Epithelial cell of prostate (primary cell): Measurements from ENCODE around the gene ZNF223.

Experiments used
- DNase-seq: peaks from one replicate; pipeline ENCODE4 v3.0.0-alpha.2; 2011; ENCODE audit warnings: low read depth, low spot score
- H3K27ac ChIP-seq: fragments of 450-650 bp; 2 replicates; pipeline ENCODE4 v1.5.1; 2017; ENCODE audit warnings: mild to moderate bottlenecking

ZNF223 gene

DNA sequence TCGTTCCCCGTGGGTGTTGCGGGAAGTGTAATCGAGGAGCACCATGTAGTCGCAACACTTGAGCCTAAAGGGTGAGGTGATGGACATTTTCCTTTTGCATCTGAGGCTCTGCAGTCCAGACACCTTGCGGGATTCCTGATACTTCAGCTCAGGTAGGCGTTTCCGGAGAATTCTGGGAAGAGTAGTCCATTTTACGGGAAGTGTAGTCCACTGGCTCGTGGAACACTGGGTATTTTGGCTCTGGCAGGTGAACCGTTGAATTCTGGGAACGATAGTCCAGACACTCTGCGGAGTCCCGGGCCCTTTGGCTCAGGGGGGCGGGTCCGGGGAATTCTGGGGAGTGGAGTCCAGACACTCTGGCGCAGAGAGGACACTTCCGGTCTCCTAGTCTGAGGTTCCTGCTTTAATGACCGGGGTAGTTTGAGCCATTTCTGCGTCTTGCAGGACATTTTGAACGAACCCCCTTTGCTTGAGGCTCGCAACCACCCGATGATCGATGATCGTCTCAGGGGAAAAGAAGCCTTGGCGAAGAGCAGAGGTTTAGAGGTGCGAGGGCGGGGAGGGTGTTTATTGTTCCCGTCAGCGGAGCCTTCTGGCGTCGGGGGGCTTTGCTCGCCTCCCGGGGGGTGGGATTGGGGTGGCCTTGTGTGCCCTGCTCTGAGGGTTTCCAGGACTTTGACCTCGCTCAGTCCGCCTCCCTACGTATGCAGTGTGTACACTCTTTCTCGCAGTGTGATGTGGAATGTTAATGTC lies at the start of gene ZNF223:
TSS of gene ZNF223 (plus strand) at position 387 of the 753 bp plus-strand sequence. CDS start 3,141 bp downstream, outside the sequence.
- peak; percentile 70 for DNase-seq
- H3K27ac ChIP-seq, result peak within 1 kb of the TSS; percentile 80

DNA sequence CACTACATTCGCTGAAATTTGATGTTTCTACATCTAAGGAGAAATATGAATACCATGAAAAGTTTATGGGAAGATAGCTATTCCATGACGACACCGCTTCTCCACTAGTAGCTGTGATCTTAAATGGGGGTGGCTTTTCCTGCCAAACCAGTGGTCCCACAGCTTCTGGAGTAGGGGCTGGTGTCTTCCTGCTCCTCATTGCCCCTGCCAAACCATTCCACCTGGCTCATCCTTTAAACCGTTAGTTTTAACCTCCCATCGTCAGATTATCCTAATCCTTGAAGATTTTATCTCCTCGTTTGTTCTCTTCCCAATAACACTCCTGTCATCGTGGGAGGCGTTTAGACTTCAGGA lies 49.6 kb upstream of the ZNF223 start:
- H3K27ac ChIP-seq, result peak overlapping the region; percentile 17
- no peak for DNase-seq

DNA sequence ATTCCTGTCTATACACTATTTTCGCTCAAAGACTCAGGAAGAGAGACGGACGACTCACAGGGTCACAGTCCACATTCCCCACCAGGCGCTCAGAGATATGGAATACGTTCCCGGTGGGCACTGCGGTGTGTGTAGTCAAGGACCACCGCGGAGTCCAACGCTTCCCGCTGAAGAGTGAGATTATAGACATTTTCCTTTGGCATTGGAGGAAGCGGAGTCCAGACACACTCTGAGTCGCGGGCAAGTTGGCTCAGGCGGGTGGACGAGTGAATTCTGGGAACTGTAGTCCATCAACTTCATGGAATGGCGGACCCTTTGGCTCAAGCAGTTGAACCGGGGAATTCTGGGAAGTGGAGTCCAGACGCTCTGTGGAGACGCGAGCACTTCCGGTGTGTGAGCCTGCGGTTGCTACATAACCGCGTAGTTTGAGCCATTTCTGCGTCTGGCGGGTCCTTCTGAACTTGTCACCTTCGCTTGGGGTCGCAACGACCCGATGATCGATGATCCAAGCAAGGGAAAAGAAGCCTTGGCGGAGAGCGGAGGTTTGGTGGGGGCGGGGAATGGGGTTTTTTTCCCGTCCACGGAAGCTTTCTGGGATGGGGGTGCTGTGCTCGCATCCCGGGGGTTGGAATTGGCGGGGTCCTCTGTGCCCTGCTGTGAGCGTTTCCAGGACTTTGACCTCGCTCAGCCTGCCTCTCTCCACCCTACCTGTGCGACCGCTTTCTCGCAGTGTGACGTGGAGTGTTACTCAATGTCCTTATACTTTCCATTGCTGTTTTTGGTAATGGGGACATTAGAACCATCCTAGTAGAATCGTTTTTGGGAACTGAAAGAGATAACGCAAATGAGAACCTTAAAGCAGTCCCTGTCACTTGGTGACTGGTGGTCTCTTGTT lies 49.0 kb upstream of the ZNF223 start, which contains the start of gene ZNF230:
TSS of gene ZNF230 (plus strand) at position 392 of the 895 bp plus-strand sequence. CDS start 4,122 bp downstream, outside the sequence.
- peak; percentile 78 for DNase-seq
- H3K27ac ChIP-seq, result peak within 1 kb of the TSS; percentile 17

DNA sequence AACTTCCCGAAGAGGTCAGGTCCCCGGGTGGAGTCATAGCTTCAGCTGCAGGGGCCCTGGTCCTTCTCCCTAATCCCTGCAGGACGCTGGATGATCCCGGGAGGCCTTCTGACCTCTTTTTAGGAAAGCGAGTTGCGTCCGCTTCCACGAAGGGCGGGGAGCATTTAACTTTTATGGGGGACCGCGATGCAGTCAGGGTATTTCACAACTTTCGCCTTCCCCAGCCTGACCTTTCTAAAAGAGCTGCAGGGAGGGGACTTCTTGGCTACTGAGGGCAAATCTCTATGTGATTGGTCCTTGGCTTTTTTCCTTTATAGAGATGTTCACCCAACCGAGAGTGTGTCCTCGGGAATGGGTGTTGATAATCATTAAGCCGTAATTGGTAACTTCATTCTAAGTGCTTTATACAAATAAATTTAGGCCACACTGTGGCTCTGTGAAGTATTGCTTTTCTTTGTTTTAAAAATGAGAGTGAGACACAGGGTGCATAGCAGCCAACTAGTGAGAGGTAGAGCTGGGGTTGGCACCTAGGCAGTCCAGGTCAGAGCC lies 48.3 kb upstream of the ZNF223 start:
- no peak for DNase-seq
- peak overlapping the region; percentile 17 for H3K27ac ChIP-seq

DNA sequence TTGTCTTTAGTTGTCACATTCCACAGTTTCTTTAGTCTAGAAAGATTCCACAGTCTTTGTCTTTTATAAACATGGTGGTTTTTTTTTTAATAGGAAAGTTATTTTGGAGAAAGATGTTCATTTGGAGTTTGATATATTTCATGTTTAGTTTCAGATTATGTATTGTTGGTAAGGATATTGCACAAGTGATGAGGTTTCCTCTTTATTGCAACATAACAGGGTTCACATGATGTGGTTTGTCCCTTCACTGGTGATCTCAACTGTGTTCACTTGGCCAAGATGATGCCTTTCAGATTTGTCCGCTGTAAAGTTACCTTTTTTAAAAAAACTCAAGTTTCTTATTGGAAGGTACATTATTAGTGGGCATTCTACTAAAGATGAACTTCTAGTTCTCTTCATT lies 45.9 kb upstream of the ZNF223 start:
- no peak for DNase-seq

DNA sequence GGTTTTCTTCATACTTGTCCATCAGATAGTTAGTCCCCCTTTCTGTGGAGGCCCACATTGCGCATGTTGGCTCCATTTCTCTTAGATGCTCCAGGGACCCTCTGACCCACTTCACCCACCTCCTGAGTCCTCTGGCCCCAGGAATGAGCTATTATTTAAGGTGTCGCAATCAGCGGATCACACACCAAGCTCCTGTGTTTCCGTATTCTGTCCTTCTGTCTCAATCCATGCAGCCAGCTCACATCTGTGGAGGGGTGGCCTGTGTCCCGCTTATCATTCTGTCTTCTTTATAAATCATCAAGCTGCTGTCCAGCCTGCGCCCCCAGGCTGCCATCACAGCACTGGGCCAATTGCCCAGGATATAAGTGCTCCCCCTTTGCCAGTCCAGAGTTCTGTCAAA lies 44.4 kb upstream of the ZNF223 start:
- no peak for DNase-seq
- no peak overlapping the region for H3K27ac ChIP-seq

More for the DNA sequence above, 45.9 kb upstream of the ZNF223 start:
- H3K27ac ChIP-seq, result no peak overlapping the region

DNA sequence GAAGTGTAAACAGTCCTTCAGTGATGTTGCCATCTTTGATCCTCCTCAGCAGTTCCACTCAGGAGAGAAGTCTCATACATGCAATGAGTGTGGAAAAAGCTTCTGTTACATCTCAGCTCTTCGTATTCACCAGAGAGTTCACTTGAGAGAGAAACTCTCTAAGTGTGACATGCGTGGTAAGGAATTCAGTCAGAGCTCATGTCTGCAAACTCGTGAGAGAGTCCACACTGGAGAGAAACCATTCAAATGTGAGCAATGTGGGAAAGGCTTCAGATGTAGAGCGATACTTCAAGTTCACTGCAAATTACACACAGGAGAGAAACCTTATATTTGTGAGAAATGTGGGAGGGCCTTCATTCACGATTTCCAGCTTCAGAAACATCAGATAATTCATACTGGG lies 41.4 kb upstream of the ZNF223 start:
- H3K27ac ChIP-seq, result no peak overlapping the region
- no peak for DNase-seq

DNA sequence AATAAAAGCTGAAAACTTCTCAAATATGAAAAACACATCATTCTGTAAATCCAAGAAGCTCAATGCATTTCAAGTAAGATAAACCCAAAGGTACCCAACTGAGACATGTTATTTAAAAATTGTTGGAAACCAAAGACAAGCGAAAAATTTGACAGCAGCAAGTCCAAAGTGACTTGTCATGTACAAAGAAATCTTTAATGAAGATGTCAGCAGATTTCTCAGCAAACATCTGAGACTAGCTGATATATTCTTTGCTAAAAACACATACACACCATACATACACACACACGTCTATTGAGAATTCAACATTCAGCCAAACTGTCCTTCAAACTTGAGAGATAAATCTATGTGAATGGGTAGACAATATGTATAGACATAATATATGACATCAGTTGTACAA lies 32.3 kb upstream of the ZNF223 start:
- H3K27ac ChIP-seq, result no peak overlapping the region
- DNase-seq, result no peak

DNA sequence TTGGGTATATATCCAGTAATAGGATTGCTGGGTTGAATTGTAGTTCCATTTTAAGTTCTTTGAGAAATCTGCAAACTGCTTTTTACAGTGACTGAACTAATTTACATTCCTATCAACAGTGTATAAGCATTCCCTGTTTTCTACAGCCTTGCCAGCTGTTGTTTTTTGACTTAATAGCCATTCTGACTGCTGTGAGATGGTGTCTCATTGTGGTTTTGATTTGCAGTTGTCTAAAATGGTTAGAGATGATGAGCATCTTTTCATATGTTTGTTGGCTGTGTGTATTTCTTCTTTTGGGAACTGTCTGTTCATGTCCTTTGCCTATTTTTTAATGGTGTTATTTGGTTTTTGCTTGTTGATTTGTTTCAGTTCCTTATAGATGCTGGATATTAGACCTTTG lies 30.6 kb upstream of the ZNF223 start:
- no peak for DNase-seq
- no peak overlapping the region for H3K27ac ChIP-seq

DNA sequence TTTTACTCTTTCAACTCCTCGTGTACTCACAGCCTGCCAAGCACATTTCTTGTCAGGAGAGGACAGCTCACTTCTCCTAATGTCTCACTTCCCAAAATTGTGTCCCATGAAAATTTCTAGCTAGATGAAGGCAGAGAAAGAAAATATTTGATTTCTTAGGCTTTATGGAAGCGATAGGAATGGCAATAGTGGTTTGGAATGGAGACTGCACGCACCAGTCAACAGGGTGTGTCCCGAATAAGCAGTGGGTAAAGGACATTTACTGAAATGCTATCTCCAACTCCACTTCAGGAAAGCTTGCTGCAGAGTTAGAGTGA lies 27.0 kb upstream of the ZNF223 start:
- DNase-seq, result no peak

DNA sequence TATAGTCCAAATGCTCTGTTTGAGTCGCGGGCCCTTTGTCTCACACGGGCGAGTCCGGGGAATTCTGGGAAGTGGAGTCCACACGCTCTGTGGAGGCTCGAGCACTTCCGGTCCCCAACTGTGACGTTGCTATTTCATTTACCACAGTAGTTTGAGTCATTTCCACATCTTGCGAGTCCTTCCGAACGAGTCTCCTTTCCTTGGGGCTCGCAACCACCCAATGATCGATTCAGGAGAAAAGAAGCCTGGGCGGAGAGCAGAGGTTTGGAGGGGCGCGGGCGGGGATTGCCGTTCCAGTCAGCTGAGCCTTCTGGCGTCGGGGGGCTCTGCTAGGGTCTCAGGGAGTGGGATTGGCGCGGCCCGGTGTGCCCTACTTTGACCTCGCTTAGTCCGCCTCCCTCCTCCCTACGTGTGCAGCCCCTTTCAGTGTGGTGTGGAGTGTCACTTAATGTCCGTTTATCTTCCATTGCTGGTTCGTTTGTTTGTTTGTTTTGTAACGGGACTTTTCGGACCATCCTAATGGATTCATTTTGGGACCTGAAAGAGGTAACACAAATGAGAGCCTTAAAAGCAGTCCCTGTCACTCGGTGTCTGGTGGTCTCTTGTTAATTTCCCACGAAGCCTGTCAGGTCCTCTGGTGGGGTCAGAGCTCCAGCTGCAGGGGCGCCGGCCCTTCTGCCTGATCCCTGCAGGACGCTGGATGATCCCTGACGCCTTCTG lies 26.5 kb upstream of the ZNF223 start, which contains the start of gene ZNF222:
TSS of gene ZNF222 (plus strand) at position 163 of the 720 bp plus-strand sequence. CDS start at position 221, 58 bp downstream.
- DNase-seq, result peak; percentile 27
- peak within 1 kb of the TSS; percentile 16 for H3K27ac ChIP-seq

More for the DNA sequence above, 27.0 kb upstream of the ZNF223 start:
- no peak overlapping the region for H3K27ac ChIP-seq

DNA sequence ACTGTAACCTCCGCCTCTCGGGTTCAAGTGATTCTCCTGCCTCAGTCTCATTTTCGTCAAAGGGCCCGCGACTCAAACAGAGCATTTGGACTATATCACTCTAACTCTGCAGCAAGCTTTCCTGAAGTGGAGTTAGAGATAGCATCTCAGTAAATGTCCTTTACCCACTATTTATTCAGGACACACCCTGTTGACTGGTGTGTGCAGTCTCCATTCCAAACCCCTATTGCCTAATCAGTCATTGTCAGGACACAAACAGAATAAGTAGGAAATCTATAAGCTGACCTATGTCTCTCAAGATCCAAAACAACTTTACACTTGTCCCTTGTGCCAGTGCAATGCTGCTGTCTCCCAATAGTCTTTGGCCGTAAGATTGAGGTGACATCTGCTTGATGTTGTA lies 25.2 kb upstream of the ZNF223 start:
- no peak overlapping the region for H3K27ac ChIP-seq
- no peak for DNase-seq

DNA sequence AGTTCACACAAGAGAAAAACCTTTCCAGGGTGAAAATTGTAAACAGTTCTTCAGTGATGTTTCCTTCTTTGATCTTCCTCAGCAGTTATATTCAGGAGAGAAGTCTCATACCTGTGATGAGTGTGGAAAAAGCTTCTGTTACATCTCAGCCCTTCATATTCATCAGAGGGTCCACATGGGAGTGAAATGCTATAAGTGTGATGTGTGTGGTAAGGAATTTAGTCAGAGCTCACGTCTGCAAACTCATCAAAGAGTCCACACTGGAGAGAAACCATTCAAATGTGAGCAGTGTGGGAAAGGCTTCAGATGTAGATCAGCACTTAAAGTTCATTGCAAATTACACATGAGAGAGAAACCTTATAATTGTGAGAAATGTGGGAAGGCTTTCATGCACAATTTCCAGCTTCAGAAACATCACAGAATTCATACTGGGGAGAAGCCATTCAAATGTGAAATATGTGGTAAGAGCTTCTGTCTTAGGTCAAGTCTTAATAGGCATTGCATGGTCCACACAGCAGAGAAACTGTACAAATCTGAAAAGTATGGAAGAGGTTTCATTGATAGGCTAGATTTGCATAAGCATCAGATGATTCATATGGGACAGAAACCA lies 19.7 kb upstream of the ZNF223 start:
- H3K27ac ChIP-seq, result no peak overlapping the region
- DNase-seq, result no peak

DNA sequence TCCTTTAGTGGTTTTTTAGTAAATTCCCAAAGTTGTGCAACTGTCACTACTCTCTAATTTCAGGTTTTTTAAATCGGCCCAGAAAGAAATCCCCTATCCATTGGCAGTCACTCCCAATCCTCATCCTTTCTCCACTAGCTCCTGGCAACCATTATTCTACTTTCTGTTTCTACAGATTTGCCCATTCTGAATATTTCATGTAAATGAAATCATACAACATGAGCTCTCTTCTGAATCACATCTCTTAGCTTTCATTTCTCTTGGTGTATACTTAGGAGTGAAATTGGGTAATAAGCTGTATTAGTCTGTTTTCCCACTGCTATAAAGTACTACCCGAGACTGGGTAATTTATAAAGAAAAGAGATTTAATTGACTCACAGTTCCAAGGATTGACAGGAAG lies 9.7 kb upstream of the ZNF223 start:
- DNase-seq, result no peak

DNA sequence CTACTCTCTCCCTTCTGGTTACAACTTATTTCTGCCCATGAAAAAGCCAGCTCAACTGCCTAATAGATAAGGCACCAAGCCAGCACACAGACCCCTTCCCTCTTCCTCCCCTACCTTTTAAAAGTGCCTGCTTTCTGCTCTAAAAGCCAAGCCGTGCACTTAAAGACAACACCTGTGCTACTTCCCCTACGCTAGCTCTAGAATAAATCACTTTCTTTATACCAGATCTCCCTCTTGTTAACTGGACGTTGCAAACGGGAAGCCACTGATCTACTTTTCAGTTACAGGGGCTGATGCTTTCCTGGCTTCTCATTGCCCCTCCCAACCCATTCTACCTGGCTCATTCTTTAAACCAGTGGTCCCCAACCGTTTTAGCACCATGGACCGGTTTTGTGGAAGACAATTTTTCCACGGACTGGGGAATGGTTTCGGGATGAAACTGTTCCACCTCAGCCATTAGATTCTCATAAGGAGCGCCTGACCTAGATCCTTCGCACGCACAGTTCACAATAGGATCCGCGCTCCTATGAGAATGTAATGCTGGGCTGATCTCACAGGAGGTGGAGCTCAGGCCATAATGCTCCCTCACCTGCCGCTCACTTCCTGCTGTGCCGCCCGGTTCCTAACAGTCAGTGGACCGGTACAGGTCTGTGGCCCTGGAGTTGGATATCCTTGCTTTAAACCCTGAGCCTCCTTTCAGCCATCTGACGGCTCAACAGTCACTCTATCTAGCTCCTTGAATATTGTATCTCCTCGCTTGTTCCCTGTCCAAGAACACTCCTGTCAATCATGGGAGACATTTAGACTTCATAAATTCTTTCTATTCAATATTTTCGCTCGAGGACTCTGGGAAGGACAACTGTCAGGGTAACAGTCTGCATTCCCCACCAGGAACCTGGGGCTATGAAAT lies 841 bp upstream of the ZNF223 start:
- peak overlapping the region; percentile 80 for H3K27ac ChIP-seq
- peak; percentile 31 for DNase-seq

More for the DNA sequence above, 9.7 kb upstream of the ZNF223 start:
- H3K27ac ChIP-seq, result no peak overlapping the region

DNA sequence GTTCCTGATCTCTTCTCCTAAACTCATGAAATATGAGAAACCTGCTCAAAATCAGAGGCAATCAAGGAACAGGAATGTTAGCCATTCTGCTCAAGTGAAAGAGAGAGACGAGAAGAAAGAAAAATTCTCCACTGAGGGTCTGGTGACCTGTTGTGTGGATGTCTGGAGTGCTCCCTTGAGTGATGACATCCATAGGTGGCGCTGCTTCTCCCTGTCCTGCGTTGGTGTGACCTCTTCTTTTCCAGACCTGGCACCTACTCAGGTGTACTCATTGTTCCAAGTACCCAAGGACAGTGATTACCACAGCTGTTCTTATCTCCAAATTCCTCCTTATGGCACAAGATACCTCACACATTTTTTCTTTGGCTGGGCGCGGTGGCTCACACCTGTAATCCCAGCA lies 4.0 kb downstream of the ZNF223 start:
- H3K27ac ChIP-seq, result no peak overlapping the region
- no peak for DNase-seq

DNA sequence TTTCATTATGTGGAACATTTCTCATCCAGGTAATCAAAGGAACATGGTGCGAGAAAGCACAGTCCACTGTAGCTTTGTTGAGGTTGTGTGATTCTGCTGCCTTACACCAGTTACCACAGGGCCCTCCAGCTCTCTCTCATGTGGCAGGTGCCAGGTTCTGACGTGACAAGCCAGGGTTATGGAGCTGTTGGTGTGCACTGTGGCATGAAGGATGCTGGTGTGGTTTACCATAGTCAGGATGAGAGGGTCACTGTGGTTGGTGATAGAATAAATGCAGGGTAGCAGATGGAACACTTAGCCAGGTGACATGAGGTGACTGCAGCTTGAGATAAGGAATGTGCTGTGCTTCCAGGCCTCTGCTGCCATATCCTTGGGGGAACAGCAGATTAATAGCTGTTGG lies 7.4 kb downstream of the ZNF223 start:
- H3K27ac ChIP-seq, result no peak overlapping the region
- no peak for DNase-seq

DNA sequence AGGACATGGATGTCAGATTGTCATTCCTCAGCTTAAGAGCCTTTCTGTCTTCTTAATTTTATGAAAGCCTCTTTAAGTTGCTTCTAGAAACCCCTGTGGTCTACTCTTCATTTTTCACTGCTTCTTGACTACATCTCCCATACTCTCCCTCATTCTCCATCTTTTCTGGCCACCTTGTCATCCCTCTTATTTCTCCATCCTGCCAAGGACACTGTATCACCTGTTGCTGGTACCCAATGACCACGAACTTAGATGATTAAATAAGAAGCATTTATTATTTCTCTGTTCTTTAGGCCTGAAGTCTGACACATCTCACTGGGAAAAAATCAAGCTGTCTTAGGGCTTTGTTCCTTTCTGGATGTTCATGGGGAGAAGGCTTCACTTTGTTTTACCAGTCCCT lies 9.2 kb downstream of the ZNF223 start:
- no peak for DNase-seq
- no peak overlapping the region for H3K27ac ChIP-seq

DNA sequence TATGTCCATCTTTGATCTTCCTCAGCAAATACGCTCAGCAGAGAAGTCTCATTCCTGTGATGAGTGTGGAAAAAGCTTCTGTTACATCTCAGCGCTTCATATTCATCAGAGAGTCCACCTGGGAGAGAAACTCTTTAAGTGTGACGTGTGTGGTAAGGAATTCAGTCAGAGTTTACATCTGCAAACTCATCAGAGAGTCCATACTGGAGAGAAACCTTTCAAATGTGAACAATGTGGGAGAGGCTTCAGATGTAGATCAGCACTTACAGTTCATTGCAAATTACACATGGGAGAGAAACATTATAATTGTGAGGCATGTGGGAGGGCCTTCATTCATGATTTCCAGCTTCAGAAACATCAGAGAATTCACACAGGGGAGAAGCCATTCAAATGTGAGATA lies 14.5 kb downstream of the ZNF223 start:
- DNase-seq, result no peak

More for the DNA sequence above, 14.5 kb downstream of the ZNF223 start:
- no peak overlapping the region for H3K27ac ChIP-seq
